HCT116 (cell line): ENCODE data around the gene IFNL1. TPM values are rescaled to one million over a fixed set of nuclear protein-coding genes. Genes with fewer than 3 reads are reported as not detected.
A peak's percentile ranks its signal among the peaks of the same experiment; 100 is the strongest.

Source experiments
- ATAC-seq: fragments of 200-7000 bp; cut with Tn5 transposase; 2 replicates; pipeline ENCODE4 v1.9.1; 2020; ENCODE audit warnings: mild to moderate bottlenecking, moderate library complexity
- BruUV-seq: library from RNA; stranded (reverse); fragments of 400-500 nt; replicated peaks from 2 replicates; lab custom pipeline; 2021; lab: Mats Ljungman, UMichigan
- CTCF ChIA-PET: fragments of 300-600 bp; sonication (Branson Sonifier 250); formaldehyde crosslinking; loops from one replicate; lab custom pipeline; 2021; ENCODE audit warnings: antibody characterized with exemption; lab: Charles Lee
- POLR2A ChIA-PET: fragments of 300-600, 350-600 bp; sonication (Branson Sonifier 250); formaldehyde crosslinking; loops from one replicate; lab custom pipeline; 2021; ENCODE audit warnings: antibody characterized with exemption; lab: Charles Lee
- RAD21 ChIA-PET, 2 experiments: fragments of 300-600 bp; sonication (Branson Sonifier 250); formaldehyde crosslinking; loops; one replicate each; lab custom pipeline; 2023; ENCODE audit warnings: low total read pairs in 2 of 2; ENCODE audit not compliant: uncharacterized antibody in 2 of 2, unreplicated experiment in 2 of 2, low non-redundant PET in 1 of 2; lab: Charles Lee
- DNase-seq: peaks from one replicate; pipeline ENCODE4 v3.0.0-alpha.2; 2010; ENCODE audit warnings: low read depth, low spot score
- H2AFZ ChIP-seq: fragments of 200-600 bp; shearing (Covaris generic), sonication (generic); 2 replicates; pipeline ENCODE4 v1.6.1; 2017; ENCODE audit warnings: low read depth, mixed run types, mixed read lengths, antibody characterized with exemption, low read length; ENCODE audit not compliant: poor library complexity, severe bottlenecking
- H3K27ac ChIP-seq: 2 replicates; pipeline ENCODE4 v1.5.1; 2012; ENCODE audit warnings: low read depth, low read length
- H3K27me3 ChIP-seq: fragments of 200-600 bp; sonication (generic); 2 replicates; pipeline ENCODE4 v1.6.1; 2016; ENCODE audit warnings: mixed run types, low read length, mixed read lengths; ENCODE audit not compliant: insufficient read depth
- H3K36me3 ChIP-seq, 2 experiments: fragments of 200-500 bp in 1 of 2; fragments of 200-600 bp in 1 of 2; sonication (Bioruptor generic) in 1 of 2; sonication (generic) in 1 of 2; 2 replicates each; pipeline versions ENCODE4 v1.5.1 to v1.6.1; 2014 to 2016; ENCODE audit warnings: low read length in 2 of 2, inconsistent platforms in 1 of 2, mixed read lengths in 1 of 2, mixed run types in 1 of 2; ENCODE audit not compliant: insufficient read depth in 2 of 2, control insufficient read depth in 1 of 2
- H3K4me1 ChIP-seq, 2 experiments: fragments of 200-600 bp in 1 of 2; sonication (generic) in 1 of 2; 2 replicates each; pipeline versions ENCODE4 v1.5.1 to v1.6.1; 2012 to 2017; ENCODE audit warnings: low read length in 2 of 2, inconsistent platforms in 1 of 2, mild to moderate bottlenecking in 1 of 2, mixed read lengths in 1 of 2, mixed run types in 1 of 2, moderate library complexity in 1 of 2; ENCODE audit not compliant: insufficient read depth in 2 of 2, control insufficient read depth in 1 of 2
- H3K4me2 ChIP-seq: fragments of 200-600 bp; sonication (generic); 2 replicates; pipeline ENCODE4 v1.6.1; 2017; ENCODE audit warnings: mixed run types, low read length, mixed read lengths
- H3K4me3 ChIP-seq, 2 experiments: fragments of 200-600 bp in 1 of 2; sonication (generic) in 1 of 2; replicated peaks in 1 of 2; 2 replicates each; pipeline ENCODE4 v1.5.1; 2011 to 2016; ENCODE audit warnings: low read length in 2 of 2, control low read depth in 1 of 2, low read depth in 1 of 2, mild to moderate bottlenecking in 1 of 2, mixed read lengths in 1 of 2, mixed run types in 1 of 2
- H3K79me2 ChIP-seq: fragments of 200-600 bp; sonication (generic); 2 replicates; pipeline ENCODE4 v1.6.1; 2017; ENCODE audit warnings: mild to moderate bottlenecking, mixed run types, low read length, moderate library complexity, mixed read lengths; ENCODE audit not compliant: insufficient read depth
- H3K9ac ChIP-seq: fragments of 200-600 bp; sonication (generic); 2 replicates; pipeline ENCODE4 v1.6.1; 2016; ENCODE audit warnings: low read length, mixed read lengths
- H3K9me2 ChIP-seq: fragments of 200-600 bp; sonication (generic), shearing (Covaris generic); 2 replicates; pipeline ENCODE4 v1.6.1; 2017; ENCODE audit warnings: mixed run types, mild to moderate bottlenecking, moderate library complexity; ENCODE audit not compliant: insufficient read depth
- H3K9me3 ChIP-seq, 2 experiments: fragments of 200-500 bp in 1 of 2; fragments of 200-600 bp in 1 of 2; sonication (Bioruptor generic) in 1 of 2; sonication (generic) in 1 of 2; 2 replicates each; pipeline ENCODE4 v1.6.1; 2014 to 2017; ENCODE audit warnings: low read length in 2 of 2, mixed read lengths in 2 of 2, inconsistent platforms in 1 of 2, low read depth in 1 of 2, mild to moderate bottlenecking in 1 of 2, mixed run types in 1 of 2, moderate library complexity in 1 of 2; ENCODE audit not compliant: control insufficient read depth in 1 of 2, insufficient read depth in 1 of 2
- H4K20me1 ChIP-seq: fragments of 200-600 bp; sonication (generic), shearing (Covaris generic); 2 replicates; pipeline ENCODE4 v1.6.1; 2017; ENCODE audit warnings: mixed run types, mild to moderate bottlenecking, moderate library complexity; ENCODE audit not compliant: insufficient read depth
- CBX3 ChIP-seq: IDR thresholded peaks from 2 replicates; pipeline ENCODE4 v1.6.1; 2012; ENCODE audit warnings: low read depth
- CEBPB ChIP-seq: IDR thresholded peaks from 2 replicates; pipeline ENCODE4 v1.6.1; 2012; ENCODE audit warnings: low read depth
- EGR1 ChIP-seq: IDR thresholded peaks from 2 replicates; pipeline ENCODE4 v1.6.1; 2012; ENCODE audit warnings: low read depth
- EZH2 ChIP-seq: fragments of 200-600 bp; sonication (generic); IDR thresholded peaks from 2 replicates; pipeline ENCODE4 v1.6.1; 2017; ENCODE audit warnings: antibody characterized with exemption, mixed run types
- EZH2phosphoT487 ChIP-seq: fragments of 200-600 bp; IDR thresholded peaks from 2 replicates; pipeline ENCODE4 v1.6.1; 2018; ENCODE audit warnings: antibody characterized with exemption, borderline replicate concordance
- FOSL1 ChIP-seq: IDR thresholded peaks from 2 replicates; pipeline ENCODE4 v1.6.1; 2012; ENCODE audit warnings: low read depth
- POLR2A ChIP-seq: IDR thresholded peaks from 2 replicates; pipeline ENCODE4 v1.7.0; 2011; ENCODE audit warnings: borderline replicate concordance; ENCODE audit not compliant: insufficient read depth, insufficient read length; ENCODE audit errors: extremely low read depth
- POLR2AphosphoS5 ChIP-seq: IDR thresholded peaks from 2 replicates; pipeline ENCODE4 v1.6.1; 2011; ENCODE audit warnings: mild to moderate bottlenecking, low read depth, low read length, moderate library complexity
- RAD21 ChIP-seq: IDR thresholded peaks from 2 replicates; pipeline ENCODE4 v1.6.1; 2012; ENCODE audit warnings: low read depth, mild to moderate bottlenecking
- REST ChIP-seq: IDR thresholded peaks from 2 replicates; pipeline ENCODE4 v1.6.1; 2012; ENCODE audit warnings: low read depth
- SIN3A ChIP-seq: IDR thresholded peaks from 2 replicates; pipeline ENCODE4 v1.6.1; 2012; ENCODE audit warnings: low read depth
- YY1 ChIP-seq: IDR thresholded peaks from 2 replicates; pipeline ENCODE4 v1.6.1; 2011; ENCODE audit warnings: low read length, low read depth, moderate library complexity, mild to moderate bottlenecking; ENCODE audit not compliant: insufficient replicate concordance; ENCODE audit errors: extremely low read depth
- ZNF274 ChIP-seq: fragments of 200-500 bp; sonication (Bioruptor generic); IDR thresholded peaks from 2 replicates; pipeline ENCODE4 v1.6.1; 2014; ENCODE audit warnings: mild to moderate bottlenecking, low read depth, low read length, inconsistent platforms
- intact Hi-C: fragments of 100-400 bp; cut with micrococcal nuclease; formaldehyde crosslinking; loops from 2 replicates; pipeline ENCODE4 v1.10.0; 2022
- total RNA-seq: library from RNA; stranded (reverse); gene quantifications from one replicate; pipeline ENCODE4 v1.2.1, GENCODE V29; 2021; ENCODE audit not compliant: unreplicated experiment
- TF ChIP-seq, protein P1 (sequence below): IDR thresholded peaks from 2 replicates; pipeline ENCODE4 v1.6.1; 2011; ENCODE audit warnings: mild to moderate bottlenecking, low read length, moderate library complexity; ENCODE audit not compliant: insufficient replicate concordance; ENCODE audit errors: extremely low read depth
- TF ChIP-seq, protein P2 (sequence below): IDR thresholded peaks from 2 replicates; pipeline ENCODE4 v1.6.1; 2012

Gene IFNL1
- total RNA-seq, 1 experiment from 2014 or later, result not detected

- no peak overlapping the region for H3K4me2 ChIP-seq
- H4K20me1 ChIP-seq, result no peaks in the 10 kb centered on the region
- no peak overlapping the region for H3K27ac ChIP-seq
- ATAC-seq, result 0 out of 2 replicates have a peak, but pooled peaks have one; percentile 39
- no peaks in the 10 kb centered on the region for H3K9me2 ChIP-seq
- no peak overlapping the region for H2AFZ ChIP-seq
- H3K27me3 ChIP-seq, result no peaks in the 10 kb centered on the region
- intact Hi-C loops, result no loop called here
- no peaks in the 10 kb centered on the region for H3K9me3 ChIP-seq
- CTCF ChIA-PET, result no interaction called here
- no peaks in the 10 kb centered on the region for H3K4me1 ChIP-seq
- H3K4me3 ChIP-seq, result no peak overlapping the region
- TF ChIP-seq SIN3A (no peak), CBX3 (no peak), ZNF274 (no peak), CEBPB (no peak), POLR2A (no peak), EZH2phosphoT487 (no peak), RAD21 (no peak), EZH2 (no peak), FOSL1 (no peak), REST (no peak), YY1 (no peak), POLR2AphosphoS5 (no peak), EGR1 (no peak)
- TF ChIP-seq, protein P1, sequence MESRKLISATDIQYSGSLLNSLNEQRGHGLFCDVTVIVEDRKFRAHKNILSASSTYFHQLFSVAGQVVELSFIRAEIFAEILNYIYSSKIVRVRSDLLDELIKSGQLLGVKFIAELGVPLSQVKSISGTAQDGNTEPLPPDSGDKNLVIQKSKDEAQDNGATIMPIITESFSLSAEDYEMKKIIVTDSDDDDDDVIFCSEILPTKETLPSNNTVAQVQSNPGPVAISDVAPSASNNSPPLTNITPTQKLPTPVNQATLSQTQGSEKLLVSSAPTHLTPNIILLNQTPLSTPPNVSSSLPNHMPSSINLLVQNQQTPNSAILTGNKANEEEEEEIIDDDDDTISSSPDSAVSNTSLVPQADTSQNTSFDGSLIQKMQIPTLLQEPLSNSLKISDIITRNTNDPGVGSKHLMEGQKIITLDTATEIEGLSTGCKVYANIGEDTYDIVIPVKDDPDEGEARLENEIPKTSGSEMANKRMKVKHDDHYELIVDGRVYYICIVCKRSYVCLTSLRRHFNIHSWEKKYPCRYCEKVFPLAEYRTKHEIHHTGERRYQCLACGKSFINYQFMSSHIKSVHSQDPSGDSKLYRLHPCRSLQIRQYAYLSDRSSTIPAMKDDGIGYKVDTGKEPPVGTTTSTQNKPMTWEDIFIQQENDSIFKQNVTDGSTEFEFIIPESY, result no peak
- TF ChIP-seq, protein P2, sequence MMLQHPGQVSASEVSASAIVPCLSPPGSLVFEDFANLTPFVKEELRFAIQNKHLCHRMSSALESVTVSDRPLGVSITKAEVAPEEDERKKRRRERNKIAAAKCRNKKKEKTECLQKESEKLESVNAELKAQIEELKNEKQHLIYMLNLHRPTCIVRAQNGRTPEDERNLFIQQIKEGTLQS, result no peak
- BruUV-seq, result no TSS peak
- H3K36me3 ChIP-seq, result no peaks in the 10 kb centered on the region
- DNase-seq, result no peak
- no peaks in the 10 kb centered on the region for H3K79me2 ChIP-seq
- POLR2A ChIA-PET, result no interaction called here
- no peak overlapping the region for H3K9ac ChIP-seq
- RAD21 ChIA-PET, result no interaction called here
Measured at GRCh38 chr19:39246951-39247669, 49.1 kb upstream of the IFNL1 start.
